CD4-positive, alpha-beta memory T cell (primary cell): Measurements from ENCODE around the gene ADISSP. TPM values are rescaled to one million over a fixed set of nuclear protein-coding genes. Genes with fewer than 3 reads are reported as not detected.

Experiments
- CTCF ChIA-PET: fragments of 350-600 bp; sonication (Branson Sonifier 250); formaldehyde crosslinking; loops from one replicate; lab custom pipeline; 2021; ENCODE audit warnings: inconsistent platforms; ENCODE audit not compliant: partially characterized antibody; lab: Charles Lee
- POLR2A ChIA-PET: fragments of 350-600 bp; sonication (Branson Sonifier 250); formaldehyde crosslinking; loops from one replicate; lab custom pipeline; 2021; ENCODE audit not compliant: partially characterized antibody; lab: Charles Lee
- DNase-seq, 5 donors: peaks; one replicate each; pipeline versions ENCODE4 v3.0.0 to v3.0.0-alpha.2; 2020 to 2022; ENCODE audit warnings: mixed read lengths in 1 of 5
- H3K27ac ChIP-seq: one replicate; pipeline ENCODE4 v1.7.0; 2013; ENCODE audit warnings: low read depth, low read length
- H3K27me3 ChIP-seq: 2 replicates; pipeline ENCODE4 v1.7.0; 2013; ENCODE audit warnings: mild to moderate bottlenecking, low read length, moderate library complexity; ENCODE audit not compliant: insufficient read depth
- H3K36me3 ChIP-seq: 2 replicates; pipeline ENCODE4 v1.7.0; 2013; ENCODE audit warnings: mild to moderate bottlenecking, low read length, moderate library complexity; ENCODE audit not compliant: insufficient read depth
- H3K4me1 ChIP-seq: 2 replicates; pipeline ENCODE4 v1.7.0; 2013; ENCODE audit warnings: mild to moderate bottlenecking, low read length, moderate library complexity; ENCODE audit not compliant: insufficient read depth
- H3K4me3 ChIP-seq, 2 donors: one replicate each; pipeline ENCODE4 v1.7.0; 2013; ENCODE audit warnings: low read length in 2 of 2, mild to moderate bottlenecking in 1 of 2
- H3K9me3 ChIP-seq, 2 donors: one replicate each; pipeline ENCODE4 v1.7.0; 2013; ENCODE audit warnings: low read length in 2 of 2, control low read depth in 1 of 2; ENCODE audit not compliant: control insufficient read depth in 1 of 2
- H3K27ac Mint-ChIP-seq, 7 donors: one replicate each; pipeline ENCODE4 v1.8.0; 2020 to 2021; ENCODE audit warnings: mixed read lengths in 7 of 7, mild to moderate bottlenecking in 6 of 7, inconsistent platforms in 3 of 7, moderate library complexity in 3 of 7
- H3K27me3 Mint-ChIP-seq, 2 donors: one replicate each; pipeline ENCODE4 v1.8.0; 2020 to 2021; ENCODE audit warnings: mixed read lengths in 2 of 2
- H3K36me3 Mint-ChIP-seq, 2 donors: one replicate each; pipeline ENCODE4 v1.8.0; 2020 to 2021; ENCODE audit warnings: mixed read lengths in 2 of 2, inconsistent platforms in 1 of 2, mild to moderate bottlenecking in 1 of 2
- H3K4me1 Mint-ChIP-seq, 4 donors: one replicate each; pipeline ENCODE4 v1.8.0; 2020 to 2021; ENCODE audit warnings: mixed read lengths in 4 of 4, mild to moderate bottlenecking in 1 of 4
- H3K4me3 Mint-ChIP-seq, 8 donors: one replicate each; pipeline ENCODE4 v1.8.0; 2020 to 2021; ENCODE audit warnings: mixed read lengths in 8 of 8, mild to moderate bottlenecking in 7 of 8, moderate library complexity in 6 of 8, inconsistent platforms in 3 of 8
- H3K9me3 Mint-ChIP-seq, 8 donors: one replicate each; pipeline ENCODE4 v1.8.0; 2020 to 2021; ENCODE audit warnings: mixed read lengths in 8 of 8, mild to moderate bottlenecking in 5 of 8, inconsistent platforms in 3 of 8, moderate library complexity in 1 of 8
- intact Hi-C: fragments of 100-400 bp; cut with micrococcal nuclease; formaldehyde crosslinking; loops from one replicate; pipeline ENCODE4 v1.15.1; 2023
- polyA plus RNA-seq, 2 donors: library from polyadenylated mRNA; unstranded; fragments of 300-500 nt; fragmentation: Illumina TruSeq; gene quantifications; one replicate each; pipeline ENCODE4 v1.2.3, GENCODE V29; 2021
- total RNA-seq, 2 experiments: library from RNA; stranded (reverse); gene quantifications; one replicate each; pipeline ENCODE4 v1.2.3, GENCODE V29; 2021

The ADISSP gene
- total and polyA plus RNA-seq, 4 experiments from 2014 or later: 15.7 to 31.5 (median 16.8) TPM

GRCh38 chr20:3784216-3784853, 16.8 kb upstream of the ADISSP start:
- Histone ChIP-seq H3K9me3 (no peaks in the 10 kb centered on the region), H3K4me3 (no peak overlapping the region), H3K27ac (no peak overlapping the region), H3K27me3 (no peaks in the 10 kb centered on the region), H3K4me1 (peaks cover 51% of the 10 kb centered on the region), H3K36me3 (no peaks in the 10 kb centered on the region)
- Mint-ChIP-seq H3K4me1 (peaks cover 30 to 60% (median 48%) of the 10 kb centered on the region in 4 donors), H3K9me3 (no peaks in the 10 kb centered on the region), H3K27me3 (peaks cover 0 to 1% of the 10 kb centered on the region in 2 donors), H3K36me3 (peaks cover 0 to 4% of the 10 kb centered on the region in 2 donors), H3K4me3 (peak overlapping the region; percentile 1 to 65 (median 28)), H3K27ac (peak overlapping the region in 4 of 7 donors; percentile 5 to 74 (median 55))
- CTCF ChIA-PET: interaction anchor here (0.7 to 5.6 kb wide), 3 partner anchors 17 to 105 kb away, joined by 3 to 61 read pairs (median 27); partner anchors contain the start of gene ADISSP
- DNase-seq: no peak
- intact Hi-C loops: no loop called here
- POLR2A ChIA-PET: interaction anchor here (0.8 to 10.0 kb wide), 8 partner anchors 13 to 254 kb away, joined by 3 to 180 read pairs (median 5); partner anchors contain the start of genes ADISSP and AP5S1

- H3K4me3 Mint-ChIP-seq: peak overlapping the region in 4 of 8 donors; percentile 19 to 52 (median 40)
- peaks cover 0 to 1% of the 10 kb centered on the region in 2 donors for H3K27me3 Mint-ChIP-seq
- Histone ChIP-seq H3K27me3 (no peaks in the 10 kb centered on the region), H3K4me3 (no peak overlapping the region), H3K9me3 (no peaks in the 10 kb centered on the region), H3K4me1 (peaks cover 50% of the 10 kb centered on the region), H3K36me3 (no peaks in the 10 kb centered on the region), H3K27ac (no peak overlapping the region)
- peaks cover 0 to 4% of the 10 kb centered on the region in 2 donors for H3K36me3 Mint-ChIP-seq
- intact Hi-C loops: no loop called here
- peak overlapping the region in 5 of 7 donors; percentile 5 to 91 (median 34) for H3K27ac Mint-ChIP-seq
- H3K9me3 Mint-ChIP-seq: no peaks in the 10 kb centered on the region
- H3K4me1 Mint-ChIP-seq: peaks cover 26 to 62% (median 46%) of the 10 kb centered on the region in 4 donors
- ChIA-PET CTCF (interaction anchor here (4.7 kb wide), 1 partner anchor 16 kb away, joined by 27 read pairs; the partner anchor contains the start of gene ADISSP), POLR2A (interaction anchor here (0.8 to 10.0 kb wide), 4 partner anchors 15 to 71 kb away, joined by 3 to 180 read pairs (median 27); partner anchors contain the start of genes ADISSP and AP5S1)
- DNase-seq: no peak
Observed at GRCh38 chr20:3783511-3784195, 16.1 kb upstream of the ADISSP start.

GRCh38 chr20:3783068-3783489, 15.5 kb upstream of the ADISSP start:
- Histone ChIP-seq H3K27ac (no peak overlapping the region), H3K4me3 (no peak overlapping the region), H3K4me1 (peaks cover 53% of the 10 kb centered on the region), H3K27me3 (no peaks in the 10 kb centered on the region), H3K9me3 (no peaks in the 10 kb centered on the region), H3K36me3 (no peaks in the 10 kb centered on the region)
- ChIA-PET POLR2A (interaction anchor here (1.7 to 10.0 kb wide), 2 partner anchors 38 to 72 kb away, joined by 5 to 180 read pairs; partner anchors contain the start of gene AP5S1), CTCF (no interaction called here)
- H3K36me3 Mint-ChIP-seq: peaks cover 0 to 4% of the 10 kb centered on the region in 2 donors
- H3K4me1 Mint-ChIP-seq: peaks cover 25 to 62% (median 43%) of the 10 kb centered on the region in 4 donors
- peaks cover 0 to 1% of the 10 kb centered on the region in 2 donors for H3K27me3 Mint-ChIP-seq
- H3K9me3 Mint-ChIP-seq: no peaks in the 10 kb centered on the region
- intact Hi-C loops: no loop called here
- peak overlapping the region in 4 of 8 donors; percentile 19 to 52 (median 40) for H3K4me3 Mint-ChIP-seq
- peak overlapping the region in 4 of 7 donors; percentile 5 to 91 (median 60) for H3K27ac Mint-ChIP-seq
- DNase-seq: no peak

- Histone ChIP-seq H3K4me3 (no peak overlapping the region), H3K4me1 (peaks cover 53% of the 10 kb centered on the region), H3K27ac (no peak overlapping the region), H3K27me3 (no peaks in the 10 kb centered on the region), H3K36me3 (no peaks in the 10 kb centered on the region), H3K9me3 (no peaks in the 10 kb centered on the region)
- H3K4me3 Mint-ChIP-seq: peak overlapping the region in 2 of 8 donors; percentile 3 to 35
- H3K4me1 Mint-ChIP-seq: peaks cover 24 to 60% (median 40%) of the 10 kb centered on the region in 4 donors
- no peaks in the 10 kb centered on the region for H3K9me3 Mint-ChIP-seq
- DNase-seq: no peak
- intact Hi-C loops: no loop called here
- peak overlapping the region in 5 of 7 donors; percentile 5 to 73 (median 48) for H3K27ac Mint-ChIP-seq
- H3K36me3 Mint-ChIP-seq: peaks cover 0 to 4% of the 10 kb centered on the region in 2 donors
- ChIA-PET CTCF (no interaction called here), POLR2A (interaction anchor here (10.0 kb wide), 1 partner anchor 38 kb away, joined by 180 read pairs; the partner anchor contains the start of gene AP5S1)
- peaks cover 0 to 1% of the 10 kb centered on the region in 2 donors for H3K27me3 Mint-ChIP-seq
Observed at GRCh38 chr20:3782597-3782996, 15.0 kb upstream of the ADISSP start.

GRCh38 chr20:3781153-3781910, 13.8 kb upstream of the ADISSP start, which contains the start of gene SPEF1:
Gene SPEF1, minus strand, starts transcription at chr20:3781448. Its CDS starts 161 bp downstream, at chr20:3781287.
- H3K36me3 Mint-ChIP-seq: peaks cover 0 to 4% of the 10 kb centered on the region in 2 donors
- H3K4me3 ChIP-seq: peak within 1 kb of the TSS in 1 of 2 donors; percentile 18
- DNase-seq: peak; percentile 57 to 67 (median 64)
- peak within 1 kb of the TSS; percentile 31 for H3K27ac ChIP-seq
- ChIA-PET CTCF (interaction anchor here (1.0 kb wide), 2 partner anchors 13 to 73 kb away, joined by 4 to 7 read pairs; partner anchors contain the start of gene ADISSP), POLR2A (interaction anchor here (1.3 to 1.8 kb wide), 4 partner anchors 9 to 39 kb away, joined by 3 to 19 read pairs (median 13); partner anchors contain the start of genes ADISSP, AP5S1 and CDC25B)
- peaks cover 1% of the 10 kb centered on the region in 2 donors for H3K27me3 Mint-ChIP-seq
- intact Hi-C loops: loop anchor here (1.0 kb wide), 2 partner anchors 13 to 28 kb away; no protein-coding TSS in a partner anchor
- no peaks in the 10 kb centered on the region for H3K36me3 ChIP-seq
- H3K9me3 ChIP-seq: no peaks in the 10 kb centered on the region
- peaks cover 52% of the 10 kb centered on the region for H3K4me1 ChIP-seq
- H3K27me3 ChIP-seq: no peaks in the 10 kb centered on the region
- peak within 1 kb of the TSS; percentile 35 to 82 (median 78) for H3K4me3 Mint-ChIP-seq
- peaks cover 26 to 61% (median 43%) of the 10 kb centered on the region in 4 donors for H3K4me1 Mint-ChIP-seq
- H3K27ac Mint-ChIP-seq: peak within 1 kb of the TSS; percentile 5 to 91 (median 78)
- no peaks in the 10 kb centered on the region for H3K9me3 Mint-ChIP-seq

GRCh38 chr20:3778976-3779375, 11.4 kb upstream of the ADISSP start:
- Mint-ChIP-seq H3K36me3 (no peaks in the 10 kb centered on the region), H3K4me1 (peaks cover 18 to 50% (median 36%) of the 10 kb centered on the region in 4 donors), H3K27me3 (peaks cover 1 to 2% of the 10 kb centered on the region in 2 donors), H3K27ac (no peak overlapping the region), H3K4me3 (peak overlapping the region; percentile 21 to 86 (median 47)), H3K9me3 (peaks cover 0 to 2% (median 0%) of the 10 kb centered on the region in 8 donors)
- Histone ChIP-seq H3K27me3 (no peaks in the 10 kb centered on the region), H3K4me3 (no peak overlapping the region), H3K4me1 (peaks cover 36% of the 10 kb centered on the region), H3K9me3 (no peaks in the 10 kb centered on the region), H3K27ac (no peak overlapping the region), H3K36me3 (no peaks in the 10 kb centered on the region)
- ChIA-PET POLR2A (interaction anchor here (1.2 to 3.9 kb wide), 6 partner anchors 8 to 41 kb away, joined by 3 to 41 read pairs (median 6); partner anchors contain the start of genes ADISSP, AP5S1 and CENPB), CTCF (interaction anchor here (1.2 to 3.9 kb wide), 5 partner anchors 11 to 306 kb away, joined by 3 to 22 read pairs (median 4); partner anchors contain the start of genes ADISSP and AP5S1)
- no peak for DNase-seq
- intact Hi-C loops: no loop called here
